HPDE6-E6E7 (cell line): Measurements from ENCODE around the gene MAN1C1.

Experiments
- DNase-seq: peaks from one replicate; pipeline ENCODE4 v3.0.0; 2011; ENCODE audit warnings: missing footprints; ENCODE audit errors: extremely low spot score

Gene MAN1C1

DNA sequence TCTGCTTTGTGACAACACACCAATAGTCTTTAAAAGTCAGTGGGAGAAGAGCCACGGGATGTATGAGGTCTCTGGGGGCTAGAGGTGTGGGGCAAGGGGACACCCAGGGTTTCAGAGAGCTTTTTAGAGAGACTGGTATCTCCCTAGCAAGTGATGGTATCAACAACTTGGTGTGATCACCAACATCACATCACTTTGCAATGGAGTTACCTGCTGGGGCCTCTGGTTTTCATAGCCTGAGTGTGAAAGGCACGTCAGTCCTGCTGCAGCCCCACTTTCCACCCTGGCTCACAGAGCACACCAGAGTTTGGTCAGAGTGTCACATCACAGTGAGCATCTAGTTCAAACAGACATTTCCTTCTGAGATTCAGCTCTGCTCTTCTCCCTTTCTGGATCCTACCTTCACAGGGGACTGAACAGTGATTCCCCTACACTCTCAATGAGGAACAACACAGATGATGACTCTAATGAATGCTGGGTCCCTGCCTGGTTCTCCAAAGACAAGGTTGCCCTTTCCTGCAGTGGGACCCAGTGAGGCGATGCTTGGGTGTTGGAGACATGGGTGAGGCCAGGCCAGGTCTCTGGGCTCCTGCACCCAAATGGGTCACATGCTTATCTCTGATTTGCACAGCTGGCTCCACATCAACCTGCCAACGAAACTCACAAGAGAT, 2.0 kb upstream of the MAN1C1 start:
- DNase-seq: no peak

DNA sequence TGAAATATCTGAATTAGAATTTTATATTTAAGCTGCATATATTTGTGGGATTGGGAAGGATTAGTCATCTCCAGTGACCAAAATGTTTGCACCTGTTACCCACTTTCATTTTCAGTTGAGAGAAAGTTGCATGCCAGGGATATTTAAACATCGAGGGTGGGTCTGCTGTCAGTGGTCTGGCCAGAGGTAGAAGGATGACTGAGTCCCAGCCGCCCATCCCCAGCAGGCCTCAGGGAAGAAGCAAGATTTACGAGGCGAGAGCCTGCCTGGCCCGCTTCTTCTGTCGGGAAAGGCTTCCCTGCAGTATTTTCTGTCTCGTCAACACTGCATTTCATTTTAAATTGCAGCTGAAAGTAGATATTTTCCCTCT, 1.4 kb upstream of the MAN1C1 start:
- DNase-seq: no peak

DNA sequence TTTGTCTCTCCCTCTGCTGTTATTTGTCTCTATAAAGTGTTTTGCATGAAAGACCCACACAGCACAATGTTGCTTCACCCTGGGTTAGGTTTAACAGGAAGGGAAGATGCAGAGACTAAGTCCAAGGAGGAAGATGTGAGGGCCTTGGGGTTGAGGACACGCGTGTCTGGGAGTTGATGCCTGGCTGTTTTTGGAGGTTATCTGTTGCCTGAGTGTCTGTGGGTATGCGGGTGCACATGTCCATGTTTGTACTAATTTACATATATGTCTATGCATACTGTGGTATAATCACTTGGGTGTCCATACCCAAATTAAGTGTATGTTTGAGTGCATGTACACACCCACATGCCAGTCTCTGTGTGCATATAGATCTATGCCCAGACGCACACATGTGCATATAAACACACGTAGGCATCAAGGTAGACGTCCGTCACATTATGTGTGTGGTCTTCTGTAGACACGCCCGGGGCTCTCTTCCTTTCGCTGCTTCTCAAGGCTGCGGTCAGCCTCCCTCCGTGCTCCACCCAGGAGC, 962 bp upstream of the MAN1C1 start:
- no peak for DNase-seq

DNA sequence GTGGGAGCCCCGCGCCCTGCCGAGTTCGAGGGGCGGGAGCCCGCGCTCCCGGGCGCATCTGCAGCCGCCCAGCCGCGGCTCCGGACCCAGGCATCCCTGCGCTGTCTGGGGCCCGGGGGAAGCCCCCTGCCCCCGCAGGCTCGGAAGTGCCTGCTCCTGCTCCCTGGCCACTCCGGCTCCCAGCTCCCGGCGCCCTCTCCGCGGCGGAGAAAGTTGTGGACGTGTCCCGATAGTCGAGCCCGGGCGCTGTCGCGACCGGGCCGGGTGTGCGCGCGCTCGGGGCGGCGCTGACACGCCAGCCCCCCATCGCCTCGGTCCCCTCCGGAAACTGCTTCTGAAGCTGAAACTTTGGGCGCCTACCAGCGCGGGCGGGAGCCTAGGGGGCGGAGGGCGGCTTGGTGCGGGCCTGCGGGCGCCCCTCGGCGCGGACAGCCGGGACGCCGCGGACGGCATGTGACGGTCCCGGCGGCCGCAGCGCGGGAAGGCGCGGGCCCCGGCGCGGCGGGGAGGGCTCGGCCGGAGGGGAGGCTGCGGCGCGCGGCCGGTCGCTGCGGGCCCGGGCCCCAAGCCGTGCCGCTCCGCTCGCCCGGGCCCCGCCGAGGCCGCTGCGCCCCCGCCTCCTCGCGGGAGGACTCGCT, 515 bp downstream of the MAN1C1 start:
- DNase-seq: no peak

DNA sequence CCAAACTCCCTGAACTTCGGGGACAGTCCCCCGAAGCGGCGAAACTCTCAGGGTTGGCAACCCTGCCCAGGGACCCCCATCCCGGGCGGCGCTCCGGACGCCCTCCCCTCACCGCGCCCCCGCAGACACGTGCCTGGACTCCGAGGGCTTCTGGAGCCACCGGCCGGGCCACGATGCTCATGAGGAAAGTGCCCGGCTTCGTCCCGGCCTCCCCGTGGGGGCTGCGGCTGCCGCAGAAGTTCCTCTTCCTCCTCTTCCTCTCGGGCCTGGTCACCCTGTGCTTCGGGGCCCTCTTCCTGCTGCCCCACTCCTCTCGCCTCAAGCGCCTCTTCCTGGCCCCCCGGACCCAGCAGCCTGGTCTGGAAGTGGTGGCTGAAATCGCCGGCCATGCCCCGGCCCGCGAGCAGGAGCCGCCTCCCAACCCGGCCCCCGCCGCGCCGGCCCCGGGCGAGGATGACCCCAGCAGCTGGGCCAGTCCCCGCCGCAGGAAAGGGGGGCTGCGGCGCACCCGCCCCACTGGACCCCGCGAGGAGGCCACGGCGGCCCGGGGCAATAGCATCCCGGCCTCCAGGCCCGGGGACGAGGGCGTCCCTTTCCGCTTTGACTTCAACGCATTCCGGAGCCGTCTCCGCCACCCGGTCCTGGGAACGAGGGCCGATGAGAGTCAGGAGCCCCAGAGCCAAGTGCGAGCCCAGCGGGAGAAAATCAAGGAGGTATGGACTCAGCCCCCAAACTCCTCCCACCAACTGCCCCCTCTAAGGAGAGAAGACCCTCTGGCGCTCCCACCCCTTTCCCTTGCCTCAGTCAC, 1.2 kb downstream of the MAN1C1 start:
- DNase-seq: no peak

DNA sequence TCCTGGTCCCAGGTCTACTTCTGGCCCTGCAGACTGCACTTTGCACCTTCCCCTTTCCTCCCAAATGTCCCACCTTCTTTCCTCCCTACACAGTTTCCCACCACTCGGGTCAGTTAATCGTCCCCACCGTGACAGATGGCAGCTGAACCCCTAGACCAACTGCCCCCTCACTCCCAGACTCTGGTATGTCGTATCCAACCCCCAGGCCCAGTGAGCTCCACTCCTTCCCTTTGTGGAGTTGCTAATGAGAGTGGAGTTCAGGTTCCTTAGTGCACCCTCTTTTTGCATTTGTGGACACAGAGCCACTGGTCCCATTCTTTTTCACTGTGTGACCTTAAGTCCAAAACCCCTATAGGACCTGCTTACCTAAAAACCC, 1.8 kb downstream of the MAN1C1 start:
- no peak for DNase-seq

DNA sequence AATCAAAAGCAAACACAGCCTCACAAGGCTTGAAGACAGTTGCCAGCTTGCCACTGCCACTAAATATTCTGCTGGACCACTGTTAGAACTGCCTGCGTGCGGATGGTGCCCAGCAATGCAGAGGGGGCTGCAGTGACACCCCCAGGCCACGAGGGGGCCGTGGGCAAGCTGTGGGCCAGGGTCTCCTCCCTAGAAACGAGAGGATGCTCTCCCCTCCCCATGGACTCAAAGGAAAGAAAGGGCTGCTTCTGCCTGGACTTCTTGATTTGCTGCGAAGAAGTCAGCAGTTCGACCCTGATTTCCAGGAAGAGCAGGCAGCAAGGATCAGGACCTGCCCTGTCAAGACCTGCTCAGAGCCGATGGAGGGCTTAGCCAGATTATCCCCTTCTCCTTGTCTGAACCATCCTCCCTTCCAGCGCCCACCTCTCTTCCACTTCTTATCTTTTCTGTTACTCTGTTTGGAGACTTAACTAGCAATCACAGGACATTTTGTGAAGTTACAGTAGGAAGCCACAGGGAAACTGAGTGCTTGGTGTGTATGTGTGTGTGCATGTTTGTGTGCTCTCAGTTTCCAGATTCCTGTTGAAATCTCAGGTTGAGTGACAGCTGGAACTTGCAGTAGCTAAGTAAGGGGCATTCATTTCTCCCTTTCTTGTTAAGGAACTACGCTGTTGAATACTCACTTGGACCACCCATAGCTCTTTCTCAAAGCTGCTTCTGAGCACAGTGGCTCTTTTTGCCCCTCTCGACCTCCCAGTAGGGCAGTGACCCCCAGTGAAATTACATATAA, 2.7 kb downstream of the MAN1C1 start:
- no peak for DNase-seq

DNA sequence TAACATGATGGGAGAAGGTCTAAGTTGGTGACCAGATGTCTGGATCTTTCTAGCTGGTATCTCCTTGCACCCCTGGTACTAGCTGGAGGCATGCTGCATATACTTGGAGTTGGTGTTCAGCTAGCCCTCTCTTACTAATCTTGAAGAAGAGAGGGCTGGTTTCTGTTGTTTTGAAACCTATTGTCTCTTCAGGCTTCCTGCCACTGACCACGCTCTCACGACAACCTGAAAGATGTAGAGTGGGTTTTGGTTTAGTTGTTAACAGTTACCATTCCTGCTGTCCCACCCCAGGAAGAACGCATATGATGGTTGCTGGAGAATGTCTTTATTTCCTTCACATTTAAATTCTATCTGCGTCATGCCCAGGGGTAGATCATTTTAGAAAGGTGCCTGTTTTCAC, 3.6 kb downstream of the MAN1C1 start:
- no peak for DNase-seq

DNA sequence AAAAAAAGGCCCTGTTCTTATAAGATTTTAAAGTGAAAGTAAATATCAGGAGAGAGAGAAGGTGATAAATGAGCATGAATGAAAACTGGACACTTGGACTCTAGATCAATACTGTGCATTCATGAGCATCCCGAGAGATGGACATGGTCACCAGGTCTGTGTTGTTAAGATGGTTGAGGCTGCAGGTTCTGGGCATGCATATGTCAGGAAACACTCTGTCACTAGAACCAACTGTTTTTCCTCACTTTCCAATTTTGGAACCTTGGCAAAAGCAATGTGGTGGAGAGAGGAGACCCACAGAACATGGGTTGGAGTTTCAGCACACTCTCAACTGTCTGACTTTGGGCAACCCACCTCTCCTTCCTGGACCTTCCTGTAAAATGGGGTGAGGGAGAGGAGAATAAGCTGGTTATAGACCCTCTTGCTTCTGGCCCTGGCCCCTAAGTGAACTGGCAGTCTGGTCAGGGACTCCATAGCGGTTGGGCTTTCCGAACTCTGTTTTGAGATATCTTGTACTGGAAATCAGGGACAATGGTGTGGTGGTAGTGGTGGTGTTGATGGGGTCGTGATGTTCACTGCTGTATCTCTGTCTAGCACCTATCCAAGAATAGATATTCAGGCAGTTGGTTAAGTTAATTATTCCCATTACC, 4.2 kb downstream of the MAN1C1 start:
- no peak for DNase-seq

DNA sequence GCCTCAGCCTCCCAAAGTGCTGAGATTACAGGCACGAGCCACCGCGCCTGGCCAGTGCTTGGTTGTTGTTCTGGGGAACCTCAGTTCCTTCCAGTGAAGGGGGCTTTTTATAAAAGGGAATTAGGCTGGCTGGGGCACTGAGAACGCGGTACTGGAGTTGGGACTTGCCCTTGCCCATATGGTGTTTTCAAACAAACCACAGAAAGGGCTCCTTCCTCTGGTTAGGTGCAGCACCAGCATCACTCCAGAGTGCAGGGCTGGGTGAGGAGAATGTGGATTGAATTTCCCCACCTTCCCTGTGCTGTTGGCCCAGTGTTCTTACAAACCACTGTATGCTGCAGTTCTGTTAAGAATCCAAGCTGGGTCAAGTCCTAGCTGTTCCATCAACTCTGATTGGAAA, 5.3 kb downstream of the MAN1C1 start:
- DNase-seq: no peak

DNA sequence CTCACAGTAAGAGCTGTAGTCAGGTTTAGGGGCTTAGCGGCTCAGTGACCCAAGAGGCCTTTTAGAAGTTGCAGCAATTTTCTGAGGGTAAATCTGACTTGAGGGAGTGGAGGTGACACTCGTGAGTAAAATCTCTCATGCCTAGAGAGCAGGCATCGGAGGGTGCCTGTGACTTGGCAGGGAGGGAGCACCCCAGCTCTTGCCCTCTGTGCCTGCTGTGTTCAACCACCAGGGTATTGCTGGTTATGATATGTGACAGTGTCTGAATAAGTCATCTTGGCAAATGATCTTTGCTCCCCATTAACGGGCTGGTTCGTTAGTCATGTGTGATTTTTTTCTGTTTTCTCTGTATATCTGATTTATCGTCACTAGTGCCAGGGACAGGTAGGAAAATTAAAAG, 5.9 kb downstream of the MAN1C1 start:
- no peak for DNase-seq

DNA sequence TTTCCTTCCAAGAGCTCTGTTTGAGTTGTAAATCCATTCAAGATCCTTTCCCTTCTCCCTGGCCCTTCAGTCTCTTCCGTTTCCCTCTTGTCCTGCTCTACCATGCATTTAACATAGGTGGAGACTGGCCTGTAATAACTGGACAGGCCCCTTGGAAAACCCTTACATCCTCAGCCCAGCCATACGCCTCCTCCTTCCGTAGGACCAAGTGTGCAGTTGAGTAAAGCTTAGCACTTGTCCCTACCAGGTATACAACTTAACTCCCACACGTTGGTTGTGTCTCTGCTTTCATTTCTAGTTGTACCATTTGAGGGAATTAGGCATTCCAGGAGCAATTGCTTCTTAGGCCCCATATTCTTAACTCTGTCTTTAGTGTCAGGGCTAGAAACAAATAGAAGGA, 6.4 kb downstream of the MAN1C1 start:
- no peak for DNase-seq

DNA sequence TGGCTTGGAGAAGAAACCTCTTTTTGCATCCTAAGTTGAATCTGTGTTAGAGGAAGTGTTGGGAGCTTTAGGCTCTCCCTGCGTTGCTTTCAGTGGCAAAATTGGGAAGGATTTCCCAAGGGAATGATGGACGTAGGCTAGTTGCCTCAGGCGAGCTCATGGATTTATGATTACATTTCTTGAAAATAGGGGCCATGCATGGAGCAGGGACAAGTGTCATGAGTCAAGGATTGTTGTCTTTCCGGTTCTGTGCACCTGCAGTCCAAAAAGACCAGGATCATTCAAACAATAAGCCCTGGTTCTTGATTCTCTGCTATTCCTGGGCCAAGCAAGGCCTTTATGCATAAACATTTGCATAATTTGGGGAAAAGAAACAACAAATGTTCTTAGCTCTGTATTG, 7.1 kb downstream of the MAN1C1 start:
- no peak for DNase-seq

DNA sequence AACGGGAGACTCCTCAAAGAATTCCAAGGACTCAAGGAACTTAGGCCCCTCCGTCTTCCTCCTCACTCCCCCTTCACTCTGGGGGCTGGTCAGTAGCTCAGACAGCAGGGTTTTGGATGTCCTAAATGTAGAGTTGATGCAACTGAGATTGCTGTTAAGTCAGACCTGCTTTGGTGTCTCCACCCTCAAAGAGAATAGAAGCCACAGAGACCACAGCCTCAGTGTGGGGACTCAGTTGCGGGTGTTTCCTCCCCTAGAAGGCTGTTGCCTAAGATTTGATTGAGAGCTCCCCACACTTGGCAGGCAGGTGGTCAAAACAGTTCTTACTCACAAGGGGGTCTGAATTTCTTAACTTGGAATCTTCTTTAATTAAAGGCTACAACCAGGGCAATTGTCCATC, 7.6 kb downstream of the MAN1C1 start:
- DNase-seq: no peak

DNA sequence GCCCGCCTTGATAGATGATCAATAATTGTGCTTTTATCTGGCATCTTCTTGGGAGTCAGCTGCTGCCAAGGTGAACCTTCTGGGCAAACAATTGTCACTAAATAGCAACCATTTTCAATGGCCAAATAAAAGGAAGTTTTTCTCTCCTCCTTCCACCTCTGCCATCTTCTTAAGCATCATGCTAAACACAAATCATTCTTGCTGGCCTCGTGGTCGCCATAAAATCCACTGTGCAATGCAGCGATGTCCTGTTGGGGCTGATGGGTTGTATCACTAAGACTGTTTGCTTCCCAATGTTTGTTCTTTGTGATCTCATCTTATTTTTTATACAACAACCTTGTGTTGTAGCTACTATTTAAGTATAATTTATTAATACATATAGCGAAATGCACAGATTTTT, 8.0 kb downstream of the MAN1C1 start:
- DNase-seq: no peak

DNA sequence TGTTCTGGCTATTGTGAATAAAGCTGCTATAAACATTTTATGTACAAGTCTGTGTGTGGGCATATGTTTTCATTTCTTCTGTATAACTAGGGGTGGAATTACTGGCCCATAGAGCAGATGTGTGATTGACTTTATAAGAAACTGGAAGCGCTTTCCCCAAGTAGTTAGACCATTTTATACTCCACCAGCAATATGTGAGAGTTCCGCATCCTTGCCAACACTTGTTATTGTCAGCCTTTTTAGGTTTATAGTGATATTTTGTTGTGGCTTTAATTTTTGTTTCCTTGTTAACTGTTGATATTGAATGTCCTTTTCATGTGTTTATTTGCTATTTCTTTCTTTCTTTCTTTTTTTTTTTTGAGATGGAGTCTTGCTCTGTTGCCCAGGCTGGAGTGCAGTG, 9.4 kb downstream of the MAN1C1 start:
- DNase-seq: no peak

DNA sequence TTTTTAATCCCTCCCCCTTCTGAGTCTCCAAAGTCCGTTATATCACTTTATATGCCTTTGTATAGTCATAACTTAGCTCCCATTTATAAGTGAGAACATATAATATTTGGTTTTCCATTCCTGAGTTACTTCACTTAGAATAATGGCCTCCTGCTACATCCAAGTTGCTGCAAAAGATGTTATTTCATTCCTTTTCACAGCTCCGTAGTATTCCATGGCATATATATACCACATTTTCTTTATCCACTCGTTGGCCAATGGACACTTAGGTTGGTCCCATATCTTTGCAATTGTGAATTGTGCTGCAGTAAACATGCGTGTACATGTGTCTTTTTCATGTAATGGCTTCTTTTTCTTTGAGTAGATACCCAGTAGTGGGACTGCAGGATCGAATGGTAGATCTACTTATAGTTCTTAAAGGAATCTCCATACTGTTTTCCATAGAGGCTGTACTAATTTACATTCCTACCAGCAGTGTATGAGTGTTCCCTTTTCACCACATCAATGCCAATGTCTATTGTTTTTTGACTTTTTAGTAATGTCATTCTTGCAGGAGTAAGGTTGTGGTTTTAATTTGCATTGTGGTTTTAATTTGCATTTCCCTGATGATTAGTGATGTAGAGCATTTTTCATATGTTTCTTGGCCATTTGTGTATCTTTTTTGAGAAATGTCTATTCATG, 12.3 kb downstream of the MAN1C1 start:
- DNase-seq: no peak

DNA sequence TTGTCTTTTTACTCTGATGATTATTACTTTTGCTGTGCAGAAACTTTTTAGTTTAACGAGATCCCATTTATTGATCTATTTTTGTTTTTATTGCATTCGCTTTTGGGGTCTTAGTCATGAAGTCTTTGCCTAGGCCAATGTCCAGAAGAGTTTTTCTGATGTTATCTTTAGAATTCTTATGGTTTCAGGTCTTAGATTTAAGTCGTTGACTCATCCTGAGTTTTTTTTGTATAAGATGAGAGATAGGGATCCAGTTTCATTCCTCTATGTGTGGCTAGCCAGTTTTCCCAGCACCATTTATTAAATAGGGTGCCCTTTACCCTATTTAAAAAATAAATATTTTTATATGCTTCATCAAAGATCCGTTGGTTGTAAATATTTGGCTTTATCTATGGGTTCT, 13.2 kb downstream of the MAN1C1 start:
- no peak for DNase-seq

DNA sequence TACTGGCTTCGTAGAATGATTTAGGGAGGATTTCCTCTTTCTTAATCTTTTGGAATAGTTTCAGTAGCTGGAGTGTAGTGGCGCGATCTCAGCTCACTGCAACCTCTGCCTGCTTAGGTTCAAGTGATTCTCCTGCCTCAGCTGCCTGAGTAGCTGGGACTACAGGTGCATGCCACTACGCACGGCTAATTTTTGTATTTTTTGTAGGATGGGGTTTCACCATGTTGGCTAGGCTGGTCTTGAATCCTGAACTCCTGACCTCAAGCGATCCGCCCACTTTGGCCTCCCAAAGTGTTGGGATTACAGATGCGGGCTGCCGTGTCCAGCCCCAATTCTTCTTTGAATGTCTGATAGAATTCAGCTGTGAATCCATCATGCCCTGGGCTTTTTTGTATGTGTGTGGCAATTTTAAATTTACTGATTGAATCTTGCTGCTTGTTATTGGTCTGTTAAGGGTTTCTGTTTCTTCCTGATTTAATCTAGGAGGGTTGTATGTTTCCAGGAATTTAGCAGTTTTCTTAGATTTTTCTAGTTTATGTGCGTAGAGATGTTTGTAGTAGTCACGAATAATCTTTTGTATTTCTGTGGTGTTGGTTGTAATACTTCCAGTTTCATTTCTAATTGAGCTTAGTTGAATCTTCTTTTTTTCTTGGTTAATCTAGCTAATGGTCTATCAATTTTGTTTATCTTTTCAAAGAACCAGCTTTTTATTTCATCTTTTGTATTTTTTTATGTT, 15.3 kb downstream of the MAN1C1 start:
- DNase-seq: no peak

DNA sequence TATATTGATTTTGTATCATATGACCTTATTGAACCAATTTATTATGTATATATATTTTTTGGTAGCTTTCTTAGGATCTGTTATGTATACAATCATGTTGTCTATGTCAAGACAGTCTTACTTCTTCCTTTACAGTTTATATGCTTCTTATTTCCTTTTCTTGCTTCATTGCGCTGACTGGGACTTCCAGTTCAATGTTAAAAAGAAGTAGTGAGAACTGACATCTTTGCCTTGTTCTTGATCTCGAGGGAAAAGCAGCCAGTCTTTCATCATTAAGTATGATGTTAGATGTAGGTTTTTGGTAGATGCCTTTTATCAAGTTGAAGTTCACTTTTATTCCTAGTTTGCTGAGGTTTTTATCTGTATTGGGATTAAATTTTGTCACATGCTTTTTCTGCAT, 17.5 kb downstream of the MAN1C1 start:
- DNase-seq: no peak
